Measurements from ENCODE around the gene FAM20C.

Gene FAM20C

GRCh38 chr7:189719-190118, 2.7 kb upstream of the FAM20C start:
- no peak for DNase-seq (ENCODE audit: low read depth)
- Histone ChIP-seq H3K27me3 (replicated peaks; ENCODE audit: control insufficient read depth, insufficient read depth, low read length) (peaks cover 4% of the 10 kb centered on the region), H3K4me3 (ENCODE audit: low read length) (no peak overlapping the region), H3K4me1 (ENCODE audit: control insufficient read depth, insufficient read depth, low read length) (peaks cover 11% of the 10 kb centered on the region), H3K9me3 (ENCODE audit: control insufficient read depth, low read length) (no peaks in the 10 kb centered on the region), H3K36me3 (ENCODE audit: control insufficient read depth, insufficient read depth, low read length, severe bottlenecking) (no peaks in the 10 kb centered on the region), H3K9ac (ENCODE audit: low read length) (no peak overlapping the region)

- Histone ChIP-seq H3K9ac (ENCODE audit: low read length) (no peak overlapping the region), H3K9me3 (ENCODE audit: control insufficient read depth, low read length) (no peaks in the 10 kb centered on the region), H3K36me3 (ENCODE audit: control insufficient read depth, insufficient read depth, low read length, severe bottlenecking) (peaks cover under 1% of the 10 kb centered on the region), H3K27me3 (replicated peaks; ENCODE audit: control insufficient read depth, insufficient read depth, low read length) (peaks cover 4% of the 10 kb centered on the region), H3K4me3 (ENCODE audit: low read length) (no peak overlapping the region), H3K4me1 (ENCODE audit: control insufficient read depth, insufficient read depth, low read length) (peaks cover 13% of the 10 kb centered on the region)
- no peak for DNase-seq (ENCODE audit: low read depth)
Observed at GRCh38 chr7:190196-190595, 2.2 kb upstream of the FAM20C start.

GRCh38 chr7:191105-191980, 1.0 kb upstream of the FAM20C start:
- Histone ChIP-seq H3K9ac (ENCODE audit: low read length) (peak overlapping the region; percentile 38), H3K27me3 (replicated peaks; ENCODE audit: control insufficient read depth, insufficient read depth, low read length) (peaks cover 4% of the 10 kb centered on the region), H3K4me3 (ENCODE audit: low read length) (peak overlapping the region; percentile 76), H3K9me3 (ENCODE audit: control insufficient read depth, low read length) (no peaks in the 10 kb centered on the region), H3K36me3 (ENCODE audit: control insufficient read depth, insufficient read depth, low read length, severe bottlenecking) (peaks cover 12% of the 10 kb centered on the region), H3K4me1 (ENCODE audit: control insufficient read depth, insufficient read depth, low read length) (peaks cover 24% of the 10 kb centered on the region)
- DNase-seq (ENCODE audit: low read depth) = peak; percentile 80

DNA sequence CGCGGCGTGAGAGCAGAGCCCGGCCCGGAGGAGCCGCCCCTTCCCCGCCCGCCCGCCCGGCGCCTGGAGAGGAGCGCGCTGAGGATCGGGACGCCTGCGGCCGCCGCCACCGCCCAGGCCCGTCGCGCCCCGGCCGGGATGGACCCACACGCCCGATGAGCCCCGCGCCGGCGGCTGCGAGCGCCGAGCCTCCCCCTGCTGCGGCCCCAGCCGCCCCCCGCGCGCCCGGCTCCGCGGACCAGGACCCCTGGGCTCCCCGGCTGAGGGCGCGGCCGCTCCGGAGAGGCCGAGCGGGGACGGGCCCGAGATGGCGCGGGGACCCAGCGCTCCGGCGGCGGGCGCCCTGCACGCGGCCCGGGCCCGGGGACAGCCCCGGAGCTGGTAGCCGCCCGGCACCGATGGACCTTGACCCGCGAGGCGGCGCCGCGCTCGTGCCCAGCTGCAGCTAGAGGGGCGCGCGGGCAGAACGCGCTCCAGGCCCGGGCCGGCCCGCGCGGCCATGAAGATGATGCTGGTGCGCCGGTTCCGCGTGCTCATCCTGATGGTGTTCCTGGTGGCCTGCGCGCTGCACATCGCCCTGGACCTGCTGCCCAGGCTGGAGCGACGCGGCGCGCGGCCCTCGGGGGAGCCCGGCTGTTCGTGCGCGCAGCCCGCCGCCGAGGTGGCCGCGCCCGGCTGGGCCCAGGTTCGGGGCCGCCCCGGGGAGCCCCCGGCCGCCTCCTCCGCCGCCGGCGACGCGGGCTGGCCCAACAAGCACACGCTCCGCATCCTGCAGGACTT, 520 bp downstream of the FAM20C start:
- Histone ChIP-seq H3K36me3 (ENCODE audit: control insufficient read depth, insufficient read depth, low read length, severe bottlenecking) (peaks cover 27% of the 10 kb centered on the region), H3K9ac (ENCODE audit: low read length) (peak overlapping the region; percentile 93), H3K27me3 (replicated peaks; ENCODE audit: control insufficient read depth, insufficient read depth, low read length) (peaks cover 4% of the 10 kb centered on the region), H3K4me1 (ENCODE audit: control insufficient read depth, insufficient read depth, low read length) (peaks cover 31% of the 10 kb centered on the region), H3K9me3 (ENCODE audit: control insufficient read depth, low read length) (no peaks in the 10 kb centered on the region), H3K4me3 (ENCODE audit: low read length) (peak overlapping the region; percentile 91)
- DNase-seq (ENCODE audit: low read depth) = peak; percentile 61

DNA sequence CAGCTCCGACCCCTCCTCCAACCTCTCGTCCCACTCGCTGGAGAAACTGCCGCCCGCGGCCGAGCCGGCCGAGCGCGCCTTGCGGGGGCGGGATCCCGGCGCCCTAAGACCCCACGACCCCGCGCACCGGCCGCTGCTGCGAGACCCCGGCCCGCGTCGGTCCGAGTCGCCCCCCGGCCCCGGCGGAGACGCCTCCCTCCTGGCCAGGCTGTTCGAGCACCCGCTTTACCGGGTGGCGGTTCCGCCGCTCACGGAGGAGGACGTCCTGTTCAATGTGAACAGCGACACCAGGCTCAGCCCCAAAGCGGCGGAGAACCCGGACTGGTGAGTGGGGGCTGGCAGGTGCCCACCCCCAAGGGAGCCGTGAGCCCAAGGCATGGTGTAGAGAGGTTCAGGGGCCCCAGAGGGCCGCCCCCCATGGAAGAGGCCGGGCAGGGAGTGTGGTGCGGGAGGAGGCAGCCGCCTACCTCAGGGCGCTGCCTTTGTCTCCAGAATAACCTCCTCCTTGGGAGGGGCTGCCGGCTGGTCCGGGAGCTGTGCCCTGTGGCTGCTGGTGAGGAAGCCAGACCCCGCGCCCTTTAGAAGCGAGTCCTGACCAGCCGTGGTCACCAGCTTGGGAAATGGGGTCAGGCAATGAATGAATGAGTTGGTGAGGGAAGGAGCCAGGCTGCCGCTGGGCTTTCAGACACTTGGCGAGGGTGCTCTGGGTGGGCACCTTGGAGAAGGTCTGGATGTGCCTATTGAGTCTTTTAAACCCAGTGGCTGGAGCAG, 1.3 kb downstream of the FAM20C start:
- DNase-seq (ENCODE audit: low read depth) = peak; percentile 36
- peaks cover 4% of the 10 kb centered on the region for H3K27me3 ChIP-seq (replicated peaks; ENCODE audit: control insufficient read depth, insufficient read depth, low read length)

GRCh38 chr7:194252-195009, 2.1 kb downstream of the FAM20C start:
- H3K4me3 ChIP-seq (ENCODE audit: low read length) = peak overlapping the region; percentile 91
- peaks cover 3% of the 10 kb centered on the region for H3K27me3 ChIP-seq (replicated peaks; ENCODE audit: control insufficient read depth, insufficient read depth, low read length)
- H3K36me3 ChIP-seq (ENCODE audit: control insufficient read depth, insufficient read depth, low read length, severe bottlenecking) = peaks cover 43% of the 10 kb centered on the region
- DNase-seq (ENCODE audit: low read depth) = peak; percentile 63
- H3K9ac ChIP-seq (ENCODE audit: low read length) = peak overlapping the region; percentile 93
- peaks cover 31% of the 10 kb centered on the region for H3K4me1 ChIP-seq (ENCODE audit: control insufficient read depth, insufficient read depth, low read length)
- H3K9me3 ChIP-seq (ENCODE audit: control insufficient read depth, low read length) = no peaks in the 10 kb centered on the region

More for the DNA sequence above, 1.3 kb downstream of the FAM20C start:
- H3K9me3 ChIP-seq (ENCODE audit: control insufficient read depth, low read length) = no peaks in the 10 kb centered on the region
- peaks cover 35% of the 10 kb centered on the region for H3K36me3 ChIP-seq (ENCODE audit: control insufficient read depth, insufficient read depth, low read length, severe bottlenecking)
- peak overlapping the region; percentile 91 for H3K4me3 ChIP-seq (ENCODE audit: low read length)
- H3K4me1 ChIP-seq (ENCODE audit: control insufficient read depth, insufficient read depth, low read length) = peaks cover 31% of the 10 kb centered on the region
- peak overlapping the region; percentile 93 for H3K9ac ChIP-seq (ENCODE audit: low read length)

GRCh38 chr7:195010-195829, 2.8 kb downstream of the FAM20C start:
- H3K27me3 ChIP-seq (replicated peaks; ENCODE audit: control insufficient read depth, insufficient read depth, low read length) = no peaks in the 10 kb centered on the region
- H3K4me1 ChIP-seq (ENCODE audit: control insufficient read depth, insufficient read depth, low read length) = peaks cover 31% of the 10 kb centered on the region

DNA sequence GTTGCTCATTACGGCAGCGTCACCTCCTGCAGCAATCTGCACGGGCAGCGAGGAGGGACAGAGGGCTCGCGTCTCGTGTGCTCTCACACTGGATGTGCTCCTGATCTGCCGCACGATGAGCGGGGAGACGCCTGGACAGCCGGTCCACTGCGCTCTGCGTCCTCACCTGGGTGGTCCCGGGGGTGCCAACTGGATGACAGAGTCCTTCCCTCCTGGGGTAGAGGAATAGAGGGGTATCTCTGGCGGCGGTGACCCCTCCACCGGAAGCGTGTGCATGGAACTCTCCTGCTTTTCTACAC, 3.4 kb downstream of the FAM20C start:
- H3K4me3 ChIP-seq (ENCODE audit: low read length) = peak overlapping the region; percentile 91
- H3K9ac ChIP-seq (ENCODE audit: low read length) = peak overlapping the region; percentile 93
- H3K9me3 ChIP-seq (ENCODE audit: control insufficient read depth, low read length) = no peaks in the 10 kb centered on the region
- H3K4me1 ChIP-seq (ENCODE audit: control insufficient read depth, insufficient read depth, low read length) = peaks cover 31% of the 10 kb centered on the region
- no peak for DNase-seq (ENCODE audit: low read depth)
- H3K27me3 ChIP-seq (replicated peaks; ENCODE audit: control insufficient read depth, insufficient read depth, low read length) = no peaks in the 10 kb centered on the region
- H3K36me3 ChIP-seq (ENCODE audit: control insufficient read depth, insufficient read depth, low read length, severe bottlenecking) = peaks cover 55% of the 10 kb centered on the region

More at GRCh38 chr7:195010-195829, 2.8 kb downstream of the FAM20C start:
- Histone ChIP-seq H3K4me3 (ENCODE audit: low read length) (peak overlapping the region; percentile 91), H3K9ac (ENCODE audit: low read length) (peak overlapping the region; percentile 93), H3K9me3 (ENCODE audit: control insufficient read depth, low read length) (no peaks in the 10 kb centered on the region), H3K36me3 (ENCODE audit: control insufficient read depth, insufficient read depth, low read length, severe bottlenecking) (peaks cover 49% of the 10 kb centered on the region)
- DNase-seq (ENCODE audit: low read depth) = peak; percentile 69

- no peak for DNase-seq (ENCODE audit: low read depth)
- H3K9ac ChIP-seq (ENCODE audit: low read length) = peak overlapping the region; percentile 93
- H3K9me3 ChIP-seq (ENCODE audit: control insufficient read depth, low read length) = no peaks in the 10 kb centered on the region
- H3K36me3 ChIP-seq (ENCODE audit: control insufficient read depth, insufficient read depth, low read length, severe bottlenecking) = peaks cover 60% of the 10 kb centered on the region
- peak overlapping the region; percentile 91 for H3K4me3 ChIP-seq (ENCODE audit: low read length)
- H3K4me1 ChIP-seq (ENCODE audit: control insufficient read depth, insufficient read depth, low read length) = peaks cover 26% of the 10 kb centered on the region
- no peaks in the 10 kb centered on the region for H3K27me3 ChIP-seq (replicated peaks; ENCODE audit: control insufficient read depth, insufficient read depth, low read length)
Observed at GRCh38 chr7:196283-196682, 3.9 kb downstream of the FAM20C start.

GRCh38 chr7:196778-197321, 4.5 kb downstream of the FAM20C start:
- H3K4me3 ChIP-seq (ENCODE audit: low read length) = no peak overlapping the region
- peaks cover 22% of the 10 kb centered on the region for H3K4me1 ChIP-seq (ENCODE audit: control insufficient read depth, insufficient read depth, low read length)
- H3K9me3 ChIP-seq (ENCODE audit: control insufficient read depth, low read length) = no peaks in the 10 kb centered on the region
- no peaks in the 10 kb centered on the region for H3K27me3 ChIP-seq (replicated peaks; ENCODE audit: control insufficient read depth, insufficient read depth, low read length)
- peak overlapping the region; percentile 47 for H3K9ac ChIP-seq (ENCODE audit: low read length)
- H3K36me3 ChIP-seq (ENCODE audit: control insufficient read depth, insufficient read depth, low read length, severe bottlenecking) = peaks cover 66% of the 10 kb centered on the region
- DNase-seq (ENCODE audit: low read depth) = no peak

Data from adipocyte (in vitro differentiated cells).